NOMO-1 (cell line): ENCODE results near the gene STMN1.

Experiments
- DNase-seq, 2 experiments: peaks; one replicate each; lab custom pipeline; 2025; ENCODE audit not compliant: unreplicated experiment in 2 of 2; lab: John Stamatoyannopoulos, UW

STMN1 gene

GRCh38 chr1:25871704-25872494, 34.3 kb downstream of the STMN1 start:
- no peak for DNase-seq

GRCh38 chr1:25871086-25871703, 35.0 kb downstream of the STMN1 start:
- DNase-seq: no peak

DNA sequence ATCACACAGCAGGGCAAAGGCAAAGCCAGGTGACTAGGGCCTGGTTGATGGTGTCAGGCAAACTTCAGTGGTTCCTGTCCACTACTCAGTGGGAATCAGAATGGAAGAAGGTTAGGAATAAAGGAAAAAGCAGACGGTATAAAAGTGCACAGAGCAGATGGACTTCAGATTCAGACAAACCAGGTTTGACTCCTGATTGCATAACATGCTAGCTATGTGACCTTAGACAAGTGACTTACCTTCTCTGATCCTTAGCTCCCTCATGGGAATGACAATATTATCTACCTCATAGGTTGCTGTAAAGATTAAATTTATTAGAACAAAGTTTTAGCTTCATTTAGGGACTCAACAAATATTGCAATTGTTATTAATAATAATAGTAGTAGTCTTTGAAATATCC, 35.6 kb downstream of the STMN1 start:
- DNase-seq: no peak

DNA sequence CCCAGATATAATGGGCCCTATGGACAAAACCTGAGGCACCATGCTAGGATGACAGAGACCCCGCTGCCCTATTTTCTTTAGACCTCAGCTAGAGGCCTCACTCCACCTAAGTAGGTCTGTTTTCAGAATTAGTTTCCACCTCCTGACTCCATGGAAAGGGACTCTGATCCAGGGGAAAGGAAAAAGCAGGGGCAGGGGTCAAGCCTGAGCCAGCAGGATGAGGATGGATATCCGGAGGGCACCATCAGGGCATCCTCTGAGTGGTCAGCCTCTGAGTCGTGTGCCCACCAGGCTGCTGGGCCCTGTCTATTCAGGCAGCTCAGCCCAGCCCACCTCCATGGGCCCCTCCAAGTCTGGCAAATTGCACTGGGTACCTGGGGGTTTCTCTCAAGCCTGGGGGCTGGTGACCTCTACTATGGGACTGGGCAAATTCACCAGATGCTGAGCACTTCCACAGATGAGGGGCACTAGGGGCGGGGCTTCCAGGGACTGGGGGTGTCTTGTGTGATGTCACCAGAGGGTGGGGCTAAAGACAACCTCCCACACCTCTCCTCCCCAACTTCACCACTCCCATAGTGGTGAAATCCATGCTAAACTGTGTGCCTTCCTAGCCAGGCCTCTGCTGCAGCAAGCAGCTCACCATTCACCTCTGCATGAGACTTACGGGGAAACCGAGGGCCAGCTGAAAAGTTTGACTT, 36.2 kb downstream of the STMN1 start:
- no peak for DNase-seq

DNA sequence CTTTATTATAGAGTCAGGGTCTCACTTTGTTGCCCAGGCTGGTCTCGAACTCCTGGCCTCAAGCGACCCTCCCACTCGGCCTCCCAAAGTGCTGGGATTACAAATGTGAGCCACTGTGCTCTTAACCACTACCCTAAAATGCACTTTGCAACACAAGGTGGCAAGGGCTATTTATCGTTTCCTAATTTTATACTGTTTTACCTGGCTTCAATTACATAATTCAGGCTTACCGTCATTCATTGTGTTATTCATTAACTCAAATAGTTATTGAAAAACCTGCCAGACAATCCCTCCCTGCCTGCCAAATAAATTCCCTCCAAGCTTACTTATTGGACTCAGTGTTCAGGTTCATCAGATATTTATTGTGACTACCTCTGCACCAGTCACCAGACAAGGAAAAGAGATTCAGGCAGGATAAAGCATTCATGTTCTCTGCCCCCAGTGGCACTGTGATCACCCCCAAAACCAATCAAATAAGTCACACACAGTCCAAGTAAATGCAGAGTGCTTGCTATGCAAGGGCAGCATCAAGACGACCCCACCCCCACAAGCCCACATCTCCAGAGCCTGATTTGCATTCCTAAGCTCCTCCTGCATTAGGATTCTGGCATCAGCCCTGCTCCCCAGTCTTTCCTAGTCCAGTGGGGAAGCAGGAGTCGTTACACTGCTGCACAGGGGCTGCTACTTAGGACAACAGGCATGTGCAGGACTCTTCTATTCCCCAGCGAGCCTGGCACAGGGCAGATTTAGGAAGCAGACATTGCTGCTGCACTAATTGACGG, 38.8 kb downstream of the STMN1 start:
- no peak for DNase-seq

- no peak for DNase-seq
These were observed 39.9 kb downstream of the STMN1 start for GRCh38 chr1:25866288-25866687.

GRCh38 chr1:25864434-25864833, 41.8 kb downstream of the STMN1 start:
- DNase-seq: no peak

DNA sequence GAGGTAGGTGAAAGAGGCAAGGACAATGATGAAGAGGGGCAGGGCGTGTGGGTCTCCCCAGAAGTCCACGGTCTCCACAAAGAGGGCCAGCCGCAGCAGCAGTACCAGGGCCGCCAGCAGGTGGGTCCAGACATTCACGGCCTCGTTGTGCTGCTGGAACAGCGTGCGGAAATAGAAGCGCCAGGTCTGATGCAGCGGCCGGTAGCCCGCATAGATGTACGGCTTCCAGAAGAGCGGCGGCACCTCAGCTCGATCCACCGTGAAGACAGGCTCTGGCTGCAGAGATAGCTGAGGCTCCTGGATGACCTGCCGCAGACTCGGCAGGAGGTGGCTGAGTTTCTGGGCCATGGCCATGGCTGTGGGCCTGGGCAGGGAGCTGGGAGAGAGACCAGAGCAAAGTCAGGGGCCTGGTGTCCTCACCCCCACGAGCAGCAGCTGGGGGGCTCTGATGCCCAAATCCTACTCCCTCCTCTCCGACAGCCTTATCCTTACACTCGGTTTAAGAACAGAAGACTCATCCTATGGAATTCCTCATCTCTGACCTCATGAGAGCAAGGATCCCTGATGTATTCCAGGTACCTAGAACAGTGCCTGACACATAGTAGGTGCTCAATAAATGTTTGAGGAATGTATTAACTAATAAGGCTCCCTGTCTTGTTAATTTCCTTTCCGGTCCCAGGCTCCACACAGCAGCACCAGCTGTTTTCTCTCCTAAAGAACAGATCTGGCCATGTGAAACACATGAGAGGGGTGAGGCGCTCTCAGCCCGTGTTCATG, 42.5 kb downstream of the STMN1 start:
- no peak for DNase-seq

GRCh38 chr1:25862785-25863485, 43.3 kb downstream of the STMN1 start:
- DNase-seq: no peak

GRCh38 chr1:25861316-25862286, 44.6 kb downstream of the STMN1 start:
- peak; percentile 77 to 87 for DNase-seq

- DNase-seq: peak; percentile 89 to 96
These were observed 47.1 kb downstream of the STMN1 start, which contains the start of gene AUNIP for GRCh38 chr1:25858906-25859789. Gene AUNIP (minus strand): TSS chr1:25859457. CDS start chr1:25859357, 100 bp downstream.

GRCh38 chr1:25858494-25858893, 47.7 kb downstream of the STMN1 start:
- DNase-seq: peak in 1 of 2 experiments; percentile 13

GRCh38 chr1:25856856-25857255, 49.4 kb downstream of the STMN1 start:
- DNase-seq: no peak

DNA sequence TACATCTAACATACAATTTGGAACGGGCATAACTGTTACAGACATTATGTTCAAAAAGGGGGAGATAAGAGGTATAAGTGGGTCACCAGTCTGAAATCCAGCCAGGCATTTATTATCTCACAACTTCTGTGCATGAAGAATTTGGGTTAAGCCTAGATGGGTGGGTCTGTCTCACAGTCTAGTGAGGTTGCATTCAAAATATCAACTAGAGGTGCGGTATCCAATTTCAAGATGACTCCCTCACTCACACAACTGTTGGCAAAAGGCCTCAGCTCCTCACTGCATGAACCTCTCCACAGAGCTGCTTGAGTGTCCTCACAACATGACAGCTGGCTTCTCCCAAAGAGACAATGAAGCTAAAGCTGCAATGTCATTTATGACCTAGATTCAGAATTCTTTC, 51.7 kb downstream of the STMN1 start:
- no peak for DNase-seq
